Endodermal cell (in vitro differentiated cells): ENCODE measurements around the gene ISOC2. TPM values are rescaled to one million over a fixed set of nuclear protein-coding genes. Genes with fewer than 3 reads are reported as not detected.
"Not testable (repeated sequence)": the region's sequence is repeated elsewhere in the genome, so short reads cannot be mapped to it uniquely, and the experiment has no call there.

Source experiments
- DNase-seq: peaks from one replicate; pipeline ENCODE4 v3.0.0-alpha.2; 2017
- H3K27ac ChIP-seq: 2 replicates; pipeline ENCODE4 v1.5.1; 2013; ENCODE audit warnings: mild to moderate bottlenecking, low read depth, low read length, moderate library complexity
- H3K27me3 ChIP-seq: 2 replicates; pipeline ENCODE4 v1.6.1; 2013; ENCODE audit warnings: mild to moderate bottlenecking, low read length, moderate library complexity; ENCODE audit not compliant: insufficient read depth, control insufficient read depth, poor library complexity, severe bottlenecking
- H3K36me3 ChIP-seq: 2 replicates; pipeline ENCODE4 v1.7.0; 2013; ENCODE audit warnings: mild to moderate bottlenecking, low read length, moderate library complexity; ENCODE audit not compliant: control insufficient read depth, insufficient read depth
- H3K4me1 ChIP-seq: one replicate; pipeline ENCODE4 v1.7.0; 2013; ENCODE audit warnings: low read length; ENCODE audit not compliant: control insufficient read depth, insufficient read depth
- H3K4me3 ChIP-seq: 2 replicates; pipeline ENCODE4 v1.5.1; 2013; ENCODE audit warnings: mild to moderate bottlenecking, low read length, moderate library complexity
- H3K9ac ChIP-seq: 2 replicates; pipeline ENCODE4 v1.6.1; 2013; ENCODE audit warnings: mild to moderate bottlenecking, low read length, moderate library complexity; ENCODE audit not compliant: poor library complexity, severe bottlenecking; ENCODE audit errors: extremely low read depth
- H3K9me3 ChIP-seq: 2 replicates; pipeline ENCODE4 v1.6.1; 2013; ENCODE audit warnings: mild to moderate bottlenecking, low read length, moderate library complexity; ENCODE audit not compliant: control insufficient read depth
- H3K27ac Mint-ChIP-seq: 2 replicates; pipeline ENCODE4 v1.8.0; 2020; ENCODE audit warnings: mixed read lengths
- H3K27me3 Mint-ChIP-seq: 2 replicates; pipeline ENCODE4 v1.8.0; 2021; ENCODE audit warnings: mild to moderate bottlenecking, mixed read lengths; ENCODE audit not compliant: insufficient read depth
- H3K36me3 Mint-ChIP-seq: 2 replicates; pipeline ENCODE4 v1.8.0; 2020; ENCODE audit warnings: low read depth, mixed read lengths
- H3K4me1 Mint-ChIP-seq: 2 replicates; pipeline ENCODE4 v1.8.0; 2020; ENCODE audit warnings: mixed read lengths
- H3K4me3 Mint-ChIP-seq: 2 replicates; pipeline ENCODE4 v1.8.0; 2020; ENCODE audit warnings: mild to moderate bottlenecking, moderate library complexity, mixed read lengths
- H3K9me3 Mint-ChIP-seq: 2 replicates; pipeline ENCODE4 v1.8.0; 2020; ENCODE audit warnings: mild to moderate bottlenecking, mixed read lengths
- CTCF ChIP-seq: fragments of 200-600 bp; sonication (generic); conservative IDR thresholded peaks from 2 replicates; pipeline ENCODE4 v1.5.0; 2021; ENCODE audit warnings: antibody characterized with exemption, mild to moderate bottlenecking
- WGBS, 2 experiments: methylation state at CpG; one replicate each; pipeline versions ENCODE4 v1.1.5 to v1.1.7; 2013; ENCODE audit warnings: missing lambda C conversion rate in 2 of 2, mixed read lengths in 1 of 2; ENCODE audit not compliant: insufficient coverage in 1 of 2, insufficient read length in 1 of 2; 5-methylcytosine and 5-hydroxymethylcytosine counted together
- total RNA-seq, 2 donors: library from RNA; stranded (reverse); fragmentation: NEBNext Ultra II Directional in 1 of 2; extraction: Animal tissue kit (Norgen Biotek cat#: 25700) in 1 of 2; gene quantifications; 2 replicates in 1 of 2; 3 replicates in 1 of 2; pipeline ENCODE4 v1.2.1, GENCODE V29; 2021

The ISOC2 gene
- total RNA-seq, 2 donors from 2014 or later: 35.9 to 39.2 TPM

GRCh38 chr19:55451965-55452748 is 9.3 kb downstream of the ISOC2 start:
- Histone ChIP-seq H3K4me3 (no peak overlapping the region), H3K27me3 (peaks cover 63% of the 10 kb centered on the region)

GRCh38 chr19:55451163-55451964 is 10.1 kb downstream of the ISOC2 start:
- H3K4me3 Mint-ChIP-seq: peak overlapping the region; percentile 46
- H3K9me3 ChIP-seq: no peaks in the 10 kb centered on the region
- no peak overlapping the region for H3K27ac ChIP-seq
- peaks cover 3% of the 10 kb centered on the region for H3K4me1 Mint-ChIP-seq
- no peak overlapping the region for H3K9ac ChIP-seq
- H3K36me3 ChIP-seq: no peaks in the 10 kb centered on the region
- TF ChIP-seq CTCF: no peak
- peaks cover 35% of the 10 kb centered on the region for H3K27me3 Mint-ChIP-seq
- peaks cover 14% of the 10 kb centered on the region for H3K36me3 Mint-ChIP-seq
- H3K9me3 Mint-ChIP-seq: no peaks in the 10 kb centered on the region
- H3K4me1 ChIP-seq: no peaks in the 10 kb centered on the region
- WGBS, 2 experiments: 1 to 2% methylated on average over 24 to 77 of the region's 80 CpGs
- DNase-seq: peak; percentile 67
- H3K4me3 ChIP-seq: no peak overlapping the region
- H3K27me3 ChIP-seq: peaks cover 71% of the 10 kb centered on the region
- H3K27ac Mint-ChIP-seq: no peak overlapping the region

More at GRCh38 chr19:55451965-55452748, 9.3 kb downstream of the ISOC2 start:
- Histone ChIP-seq H3K9ac (no peak overlapping the region), H3K4me1 (no peaks in the 10 kb centered on the region), H3K27ac (no peak overlapping the region), H3K9me3 (no peaks in the 10 kb centered on the region), H3K36me3 (no peaks in the 10 kb centered on the region)
- no peak for DNase-seq
- H3K27me3 Mint-ChIP-seq: peaks cover 35% of the 10 kb centered on the region
- no peak for TF ChIP-seq CTCF
- WGBS, 2 experiments: 8 to 9% methylated on average over 12 to 57 of the region's 57 CpGs
- H3K4me1 Mint-ChIP-seq: peaks cover 3% of the 10 kb centered on the region
- H3K27ac Mint-ChIP-seq: no peak overlapping the region
- peaks cover 20% of the 10 kb centered on the region for H3K36me3 Mint-ChIP-seq
- no peaks in the 10 kb centered on the region for H3K9me3 Mint-ChIP-seq
- peak overlapping the region; percentile 46 for H3K4me3 Mint-ChIP-seq

GRCh38 chr19:55449469-55449868 is 12.0 kb downstream of the ISOC2 start:
- Mint-ChIP-seq H3K4me3 (no peak overlapping the region), H3K27ac (no peak overlapping the region), H3K4me1 (peaks cover 3% of the 10 kb centered on the region), H3K27me3 (peaks cover 34% of the 10 kb centered on the region), H3K36me3 (no peaks in the 10 kb centered on the region), H3K9me3 (no peaks in the 10 kb centered on the region)
- 50 to 100% methylated on average over 1 to 16 of the region's 16 CpGs for WGBS, 2 experiments
- DNase-seq: no peak
- Histone ChIP-seq H3K36me3 (no peaks in the 10 kb centered on the region), H3K27me3 (peaks cover 90% of the 10 kb centered on the region), H3K4me3 (no peak overlapping the region), H3K27ac (no peak overlapping the region), H3K9ac (no peak overlapping the region), H3K9me3 (no peaks in the 10 kb centered on the region), H3K4me1 (no peaks in the 10 kb centered on the region)
- TF ChIP-seq CTCF: no peak

- not testable (repeated sequence) for H3K4me1 Mint-ChIP-seq, H3K4me1 ChIP-seq, H3K27ac Mint-ChIP-seq, H3K36me3 ChIP-seq, H3K9me3 ChIP-seq, DNase-seq, H3K9ac ChIP-seq, H3K36me3 Mint-ChIP-seq, H3K4me3 ChIP-seq, H3K9me3 Mint-ChIP-seq, H3K4me3 Mint-ChIP-seq, H3K27ac ChIP-seq
- 91% methylated on average over 3 of the region's 5 CpGs; no CpG with 5 or more reads in 1 of the 2 experiments for WGBS, 2 experiments
- peaks cover 26% of the 10 kb centered on the region for H3K27me3 Mint-ChIP-seq
- H3K27me3 ChIP-seq: peaks cover 99% of the 10 kb centered on the region
Measured at GRCh38 chr19:55448175-55448490, 13.3 kb downstream of the ISOC2 start.
